Measurements from ENCODE around the gene MAGED1.
"Not testable (repeated sequence)": the region's sequence is repeated elsewhere in the genome, so short reads cannot be mapped to it uniquely, and the experiment has no call there.

The MAGED1 gene

GRCh38 chrX:51893931-51894696 is 691 bp downstream of the MAGED1 start:
- DNase-seq (ENCODE audit: extremely low spot score, insufficient read length, low read depth) (no peak), FAIRE-seq (peak; percentile 63)

GRCh38 chrX:51894697-51895336 is 1.4 kb downstream of the MAGED1 start:
- DNase-seq (ENCODE audit: extremely low spot score, insufficient read length, low read depth) (no peak), FAIRE-seq (peak; percentile 86)

- FAIRE-seq (no peak), DNase-seq (ENCODE audit: extremely low spot score, insufficient read length, low read depth) (no peak)
These were observed 3.2 kb downstream of the MAGED1 start for GRCh38 chrX:51896626-51897025.

GRCh38 chrX:51899741-51900140 is 6.3 kb downstream of the MAGED1 start:
- FAIRE-seq (no peak), DNase-seq (ENCODE audit: extremely low spot score, insufficient read length, low read depth) (no peak)

- no peak for FAIRE-seq
- no peak for DNase-seq (ENCODE audit: extremely low spot score, insufficient read length, low read depth)
These were observed 9.2 kb downstream of the MAGED1 start for GRCh38 chrX:51902510-51903050.

- DNase-seq (ENCODE audit: extremely low spot score, insufficient read length, low read depth); FAIRE-seq: not testable (repeated sequence)
These were observed 11.7 kb downstream of the MAGED1 start for GRCh38 chrX:51905152-51905551.

- FAIRE-seq, result no peak
- no peak for DNase-seq (ENCODE audit: extremely low spot score, insufficient read length, low read depth)
These were observed 12.3 kb downstream of the MAGED1 start for GRCh38 chrX:51905711-51906110.

GRCh38 chrX:51917604-51918003 is 24.2 kb downstream of the MAGED1 start:
- DNase-seq (ENCODE audit: extremely low spot score, insufficient read length, low read depth) (no peak), FAIRE-seq (no peak)

- FAIRE-seq (no peak), DNase-seq (ENCODE audit: extremely low spot score, insufficient read length, low read depth) (no peak)
These were observed 29.1 kb downstream of the MAGED1 start for GRCh38 chrX:51922561-51922960.

GRCh38 chrX:51931566-51932150 is 38.2 kb downstream of the MAGED1 start:
- DNase-seq (ENCODE audit: extremely low spot score, insufficient read length, low read depth), result no peak
- FAIRE-seq, result no peak
